HepG2 (cell line): Measurements from ENCODE around the gene EMC1. TPM values are rescaled to one million over a fixed set of nuclear protein-coding genes. Genes with fewer than 3 reads are reported as not detected.

Experiments
- CEBPB ChIP-seq: IDR thresholded peaks from 2 replicates; pipeline ENCODE4 v1.6.1; 2011; ENCODE audit warnings: low read depth, low read length, improper control_type of control experiment, borderline replicate concordance
- ELF1 ChIP-seq: sonication (generic); formaldehyde crosslinking; IDR thresholded peaks from 2 replicates; pipeline ENCODE4 v1.4.0; 2020; ENCODE audit warnings: missing genetic modification reagents
- HDAC1 ChIP-seq: sonication (generic); formaldehyde crosslinking; IDR thresholded peaks from 2 replicates; pipeline ENCODE4 v1.5.1; 2020; ENCODE audit warnings: mild to moderate bottlenecking, missing genetic modification reagents
- HDAC6 ChIP-seq: fragments of 200-600 bp; sonication (generic); IDR thresholded peaks from 2 replicates; pipeline ENCODE4 v1.7.0; 2017; ENCODE audit warnings: mild to moderate bottlenecking, antibody characterized with exemption, low read length, low read depth
- HNF4G ChIP-seq, 2 experiments: sonication (generic) in 1 of 2; formaldehyde crosslinking in 1 of 2; IDR thresholded peaks; 2 replicates each; pipeline versions ENCODE4 v1.4.0 to v1.6.1; 2011 to 2020; ENCODE audit warnings: borderline replicate concordance in 2 of 2, low read depth in 2 of 2, mild to moderate bottlenecking in 2 of 2, low read length in 1 of 2, missing genetic modification reagents in 1 of 2, moderate library complexity in 1 of 2
- HNRNPL ChIP-seq: fragments of 200-400 bp; formaldehyde crosslinking; IDR thresholded peaks from 2 replicates; pipeline ENCODE4 v1.6.1; 2017; ENCODE audit warnings: mild to moderate bottlenecking, low read depth, low read length
- KDM6A ChIP-seq: IDR thresholded peaks from 2 replicates; pipeline ENCODE4 v1.6.1; 2016; ENCODE audit warnings: low read depth
- MLXIP ChIP-seq: sonication (generic); formaldehyde crosslinking; IDR thresholded peaks from 2 replicates; pipeline ENCODE4 v1.9.0; 2021; ENCODE audit warnings: missing genetic modification reagents, borderline replicate concordance
- MTF2 ChIP-seq: sonication (generic); formaldehyde crosslinking; IDR thresholded peaks from 2 replicates; pipeline ENCODE4 v1.5.0; 2020; ENCODE audit warnings: missing genetic modification reagents, borderline replicate concordance
- NFKBIZ ChIP-seq: IDR thresholded peaks from 2 replicates; pipeline ENCODE4 v1.6.1; 2018; ENCODE audit warnings: missing genetic modification reagents, missing compliant biosample characterization
- NFYB ChIP-seq: sonication (generic); formaldehyde crosslinking; IDR thresholded peaks from 2 replicates; pipeline ENCODE4 v1.4.0; 2020; ENCODE audit warnings: missing genetic modification reagents
- PREB ChIP-seq: sonication (generic); formaldehyde crosslinking; IDR thresholded peaks from 2 replicates; pipeline ENCODE4 v1.4.0; 2020; ENCODE audit warnings: missing genetic modification reagents
- YEATS4 ChIP-seq: sonication (generic); formaldehyde crosslinking; IDR thresholded peaks from 2 replicates; pipeline ENCODE4 v1.4.0; 2020; ENCODE audit warnings: missing genetic modification reagents, borderline replicate concordance
- ZBTB43 ChIP-seq: sonication (generic); formaldehyde crosslinking; conservative IDR thresholded peaks from 2 replicates; pipeline ENCODE4 v1.4.0; 2020; ENCODE audit warnings: missing genetic modification reagents
- ZNF207 ChIP-seq: fragments of 450-650 bp; IDR thresholded peaks from 2 replicates; pipeline ENCODE4 v1.6.1; 2016; ENCODE audit warnings: antibody characterized with exemption, borderline replicate concordance
- ZNF24 ChIP-seq: fragments of 450-650 bp; IDR thresholded peaks from 2 replicates; pipeline ENCODE4 v1.6.1; 2017; ENCODE audit warnings: antibody characterized with exemption, mild to moderate bottlenecking
- ZNF33B ChIP-seq: sonication (generic); formaldehyde crosslinking; IDR thresholded peaks from 2 replicates; pipeline ENCODE4 v1.5.1; 2020; ENCODE audit warnings: mild to moderate bottlenecking, missing genetic modification reagents
- ZNF556 ChIP-seq: sonication (generic); formaldehyde crosslinking; IDR thresholded peaks from 2 replicates; pipeline ENCODE4 v1.4.0; 2020; ENCODE audit warnings: mild to moderate bottlenecking, missing genetic modification reagents, borderline replicate concordance
- ZNF564 ChIP-seq: sonication (generic); formaldehyde crosslinking; IDR thresholded peaks from 2 replicates; pipeline ENCODE4 v1.8.1; 2023; ENCODE audit warnings: mild to moderate bottlenecking, missing genetic modification reagents
- ZNF567 ChIP-seq: sonication (generic); formaldehyde crosslinking; IDR thresholded peaks from 2 replicates; pipeline ENCODE4 v1.8.1; 2023; ENCODE audit warnings: mild to moderate bottlenecking, missing genetic modification reagents, borderline replicate concordance
- ZNF670 ChIP-seq: sonication (generic); formaldehyde crosslinking; IDR thresholded peaks from 2 replicates; pipeline ENCODE4 v1.8.0; 2022; ENCODE audit warnings: mild to moderate bottlenecking, missing genetic modification reagents, borderline replicate concordance
- ZNF768 ChIP-seq: sonication (generic); formaldehyde crosslinking; IDR thresholded peaks from 2 replicates; pipeline ENCODE4 v1.4.0; 2020; ENCODE audit warnings: missing genetic modification reagents
- ZNF790 ChIP-seq: sonication (generic); formaldehyde crosslinking; IDR thresholded peaks from 2 replicates; pipeline ENCODE4 v1.8.0; 2022; ENCODE audit warnings: missing genetic modification reagents, mild to moderate bottlenecking, borderline replicate concordance
- ZNF792 ChIP-seq: IDR thresholded peaks from 2 replicates; pipeline ENCODE4 v1.6.1; 2016
- ZSCAN31 ChIP-seq: sonication (generic); formaldehyde crosslinking; IDR thresholded peaks from 2 replicates; pipeline ENCODE4 v1.5.0; 2020; ENCODE audit warnings: low read depth, mild to moderate bottlenecking, missing genetic modification reagents
- polyA plus RNA-seq, 8 experiments: library from polyadenylated mRNA; depleted of rRNA in 3 of 8; stranded (reverse) in 7 of 8; unstranded in 1 of 8; fragments of >200 nt; fragmentation: Illumina TruSeq in 4 of 8; extraction: Trizol in 4 of 8; gene quantifications; 2 replicates each; pipeline versions ENCODE4 v1.2.1 to v1.2.3, GENCODE V29; 2011 to 2016; ENCODE audit warnings: low read depth in 4 of 8, missing spikeins in 1 of 8, mixed read lengths in 1 of 8; ENCODE audit not compliant: insufficient read depth in 1 of 8
- total RNA-seq, 5 experiments: library from RNA; depleted of rRNA; stranded (reverse); fragments of >200 nt; fragmentation: Illumina TruSeq; extraction: Trizol; gene quantifications; 2 replicates each; pipeline ENCODE4 v1.2.3, GENCODE V29; 2016; ENCODE audit warnings: low read depth in 1 of 5

The EMC1 gene
- total and polyA plus RNA-seq, 2 of the 13 experiments (the other 11 are each of a cell fraction or from before 2014, with no cell fraction given): 38.0 to 61.3 TPM

- peak; percentile 98 for TF ChIP-seq HDAC1 (CRISPR knock-in tag)
- TF ChIP-seq ZNF567 (CRISPR knock-in tag): 0 out of 2 replicates have a peak, but pooled peaks have one; percentile 23
- peak; percentile 98 for TF ChIP-seq ZNF670
- TF ChIP-seq CEBPB: no peak
- no peak for TF ChIP-seq PREB (CRISPR knock-in tag)
- TF ChIP-seq ZNF24: no peak
- peak; percentile 50; the same call in 1 of the 2 replicates for TF ChIP-seq ZNF768 (CRISPR knock-in tag)
- TF ChIP-seq ZNF556: peak; percentile 67
- peak; percentile 60; the same call in 1 of the 2 replicates for TF ChIP-seq ZSCAN31 (CRISPR knock-in tag)
- TF ChIP-seq ZNF207: no peak
- TF ChIP-seq HDAC6: no peak
- TF ChIP-seq MTF2 (CRISPR knock-in tag): no peak; the same call in 1 of the 2 replicates
- peak; percentile 74 for TF ChIP-seq ELF1
- no peak for TF ChIP-seq HNF4G (IDR thresholded peaks at IDR 0.05; ENCODE audit: borderline replicate concordance, low read depth, low read length)
- TF ChIP-seq HNF4G (CRISPR knock-in tag; IDR thresholded peaks at IDR 0.05; ENCODE audit: borderline replicate concordance, low read depth): 0 out of 2 replicates have a peak, but pooled peaks have one; percentile 38
- TF ChIP-seq ZBTB43: no peak; the same call in 1 of the 2 replicates
- TF ChIP-seq HNRNPL: no peak
- no peak for TF ChIP-seq KDM6A
- TF ChIP-seq NFKBIZ (CRISPR knock-in tag): 0 out of 2 replicates have a peak, but pooled peaks have one; percentile 25
- TF ChIP-seq YEATS4 (CRISPR knock-in tag): peak; percentile 95
- TF ChIP-seq ZNF564 (CRISPR knock-in tag): no peak; the same call in 1 of the 2 replicates
- TF ChIP-seq ZNF33B: peak; percentile 96
- TF ChIP-seq MLXIP (CRISPR knock-in tag): no peak
- TF ChIP-seq ZNF792 (CRISPR knock-in tag): peak; percentile 64
- no peak; the same call in none of the 2 replicates for TF ChIP-seq NFYB
- TF ChIP-seq ZNF790 (CRISPR knock-in tag): peak; percentile 81; the same call in 1 of the 2 replicates
Observed at GRCh38 chr1:19251305-19252196, at the start of gene EMC1, which contains the start of gene MRTO4 (continued).
